Amygdala (tissue), 56 donors: ENCODE measurements around the gene ABHD18.
"Not testable (repeated sequence)": the region's sequence is repeated elsewhere in the genome, so short reads cannot be mapped to it uniquely, and the experiment has no call there.

ENCODE experiments used
- DNase-seq, 56 donors: peaks; one replicate each; lab custom pipeline; 2025; lab: John Stamatoyannopoulos, UW

ABHD18 gene

GRCh38 chr4:128061566-128062536 lies 96.6 kb downstream of the ABHD18 start:
- DNase-seq: peak in 49 of 56 donors; percentile 4 to 78 (median 47)

DNA sequence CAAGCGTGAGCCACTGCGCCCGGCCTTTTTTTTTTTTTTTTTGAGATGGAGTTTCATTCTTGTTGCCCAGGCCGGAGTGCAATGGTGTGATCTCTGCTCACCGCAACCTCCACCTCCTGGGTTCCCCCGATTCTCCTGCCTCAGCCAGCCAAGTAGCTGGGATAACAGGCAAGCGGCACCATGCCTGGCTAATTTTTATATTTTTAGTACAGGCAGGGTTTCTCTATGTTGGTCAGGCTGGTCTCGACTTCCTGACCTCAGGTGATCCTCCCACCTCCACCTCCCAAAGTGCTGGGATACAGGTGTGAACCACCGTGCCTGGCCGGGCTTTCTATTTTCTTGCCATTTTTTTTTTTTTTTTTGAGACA lies 101.2 kb downstream of the ABHD18 start:
- not testable (repeated sequence) for DNase-seq

GRCh38 chr4:128068918-128069317 lies 103.7 kb downstream of the ABHD18 start:
- no peak for DNase-seq

- DNase-seq: no peak
Observed at GRCh38 chr4:128076464-128076863, 111.3 kb downstream of the ABHD18 start.
